ENCODE results near the gene CPZ. TPM values are rescaled to one million over a fixed set of nuclear protein-coding genes. Genes with fewer than 3 reads are reported as not detected.
"Not testable (repeated sequence)": the region's sequence is repeated elsewhere in the genome, so short reads cannot be mapped to it uniquely, and the experiment has no call there.

Gene CPZ
- total and polyA plus RNA-seq, 2 experiments from 2014 or later, result 13.4 to 19.0 TPM

DNA sequence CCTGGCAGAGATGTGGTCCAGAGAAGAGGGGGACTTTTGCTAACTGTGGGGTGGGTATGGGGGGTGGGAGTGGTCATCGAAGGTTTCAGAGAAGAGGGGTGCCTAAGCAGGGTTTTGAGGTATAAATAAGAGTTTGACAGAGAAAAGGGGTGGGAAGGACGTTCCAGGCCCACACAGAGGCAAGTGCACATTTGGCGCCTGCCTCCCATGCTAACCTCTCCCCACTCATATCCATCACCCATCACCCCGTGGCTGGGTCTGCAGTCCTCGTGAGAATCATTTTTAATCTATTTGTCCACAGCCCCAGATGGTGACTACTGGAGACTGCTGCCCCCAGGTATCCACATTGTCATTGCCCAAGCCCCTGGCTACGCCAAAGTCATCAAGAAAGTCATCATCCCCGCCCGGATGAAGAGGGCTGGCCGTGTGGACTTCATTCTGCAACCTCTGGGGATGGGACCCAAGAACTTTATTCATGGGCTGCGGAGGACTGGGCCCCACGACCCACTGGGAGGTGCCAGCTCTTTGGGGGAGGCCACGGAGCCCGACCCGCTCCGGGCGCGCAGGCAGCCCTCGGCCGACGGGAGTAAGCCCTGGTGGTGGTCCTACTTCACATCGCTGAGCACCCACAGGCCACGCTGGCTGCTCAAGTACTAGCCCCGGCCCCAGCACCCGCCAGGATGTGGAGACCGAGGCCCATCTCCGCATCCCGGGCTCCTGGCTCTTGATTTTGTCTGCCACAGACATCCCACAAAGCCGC is 26.6 kb downstream of the CPZ start:
- TF ChIP-seq EZH2phosphoT487 (IDR thresholded peaks at IDR 0.05; ENCODE audit: insufficient read depth, low read depth) (no peak), EZH2 (IDR thresholded peaks at IDR 0.05; ENCODE audit: insufficient read depth, poor library complexity, severe bottlenecking) (no peak)
- Histone ChIP-seq H3K4me3 (no peak overlapping the region), H3K4me1 (ENCODE audit: insufficient read depth) (no peaks in the 10 kb centered on the region), H3K9me2 (ENCODE audit: insufficient read depth) (no peaks in the 10 kb centered on the region), H3K4me2 (ENCODE audit: unreplicated experiment) (no peak overlapping the region), H3F3A (ENCODE audit: insufficient read depth) (no peaks in the 10 kb centered on the region), H4K20me1 (ENCODE audit: insufficient read depth) (no peaks in the 10 kb centered on the region), H3K27me3 (replicated peaks; ENCODE audit: insufficient read depth) (no peaks in the 10 kb centered on the region), H3K36me3 (ENCODE audit: low read depth) (no peaks in the 10 kb centered on the region), H3K9me3 (ENCODE audit: low read depth) (no peaks in the 10 kb centered on the region), H3K79me2 (ENCODE audit: insufficient read depth) (no peaks in the 10 kb centered on the region), H3K27ac (no peak overlapping the region), H3K9ac (no peak overlapping the region), H2AFZ (no peak overlapping the region)
- in situ Hi-C loops (cut with MboI), result loop anchor here (25.0 kb wide), 1 partner anchor 382 kb away; no protein-coding TSS in a partner anchor
- 77% methylated on average over 22 to 28 of the region's 28 CpGs for WGBS, 2 experiments (ENCODE audit: low coverage in 1 of 2, low lambda C conversion rate in 2 of 2, missing lambda C conversion rate in 2 of 2)
- no peak for DNase-seq

DNA sequence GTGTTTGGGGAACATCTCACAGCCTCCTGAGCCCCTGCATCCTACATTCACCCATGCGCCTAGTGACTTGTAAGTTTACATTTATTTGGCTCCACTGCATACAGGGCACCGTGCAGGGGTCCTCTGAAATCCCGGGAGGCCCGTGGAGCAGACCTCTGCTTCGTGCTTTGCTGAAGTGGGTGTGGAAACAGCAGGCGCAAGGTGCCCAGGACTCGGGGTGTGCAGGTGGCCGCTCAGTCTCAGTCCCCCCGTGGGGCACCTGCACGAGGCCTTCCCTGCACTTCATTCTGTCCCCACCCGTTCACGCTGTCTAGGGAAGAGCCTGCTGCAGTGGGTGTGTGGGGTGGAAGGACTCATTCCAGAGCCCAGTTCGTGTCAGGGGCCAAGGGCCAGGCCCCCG is 28.6 kb downstream of the CPZ start:
- H4K20me1 ChIP-seq (ENCODE audit: insufficient read depth); H3K9ac ChIP-seq; H3K9me2 ChIP-seq (ENCODE audit: insufficient read depth); H3K27me3 ChIP-seq (replicated peaks; ENCODE audit: insufficient read depth); H3K9me3 ChIP-seq (ENCODE audit: low read depth); H3K79me2 ChIP-seq (ENCODE audit: insufficient read depth); DNase-seq; H3K4me2 ChIP-seq (ENCODE audit: unreplicated experiment); H3F3A ChIP-seq (ENCODE audit: insufficient read depth); H3K4me3 ChIP-seq; H3K27ac ChIP-seq; H3K36me3 ChIP-seq (ENCODE audit: low read depth); H2AFZ ChIP-seq; H3K4me1 ChIP-seq (ENCODE audit: insufficient read depth): not testable (repeated sequence)
- 56 to 71% methylated on average over 9 to 14 of the region's 14 CpGs for WGBS, 2 experiments (ENCODE audit: low coverage in 1 of 2, low lambda C conversion rate in 2 of 2, missing lambda C conversion rate in 2 of 2)
- in situ Hi-C loops (cut with MboI), result loop anchor here (25.0 kb wide), 1 partner anchor 384 kb away; no protein-coding TSS in a partner anchor

DNA sequence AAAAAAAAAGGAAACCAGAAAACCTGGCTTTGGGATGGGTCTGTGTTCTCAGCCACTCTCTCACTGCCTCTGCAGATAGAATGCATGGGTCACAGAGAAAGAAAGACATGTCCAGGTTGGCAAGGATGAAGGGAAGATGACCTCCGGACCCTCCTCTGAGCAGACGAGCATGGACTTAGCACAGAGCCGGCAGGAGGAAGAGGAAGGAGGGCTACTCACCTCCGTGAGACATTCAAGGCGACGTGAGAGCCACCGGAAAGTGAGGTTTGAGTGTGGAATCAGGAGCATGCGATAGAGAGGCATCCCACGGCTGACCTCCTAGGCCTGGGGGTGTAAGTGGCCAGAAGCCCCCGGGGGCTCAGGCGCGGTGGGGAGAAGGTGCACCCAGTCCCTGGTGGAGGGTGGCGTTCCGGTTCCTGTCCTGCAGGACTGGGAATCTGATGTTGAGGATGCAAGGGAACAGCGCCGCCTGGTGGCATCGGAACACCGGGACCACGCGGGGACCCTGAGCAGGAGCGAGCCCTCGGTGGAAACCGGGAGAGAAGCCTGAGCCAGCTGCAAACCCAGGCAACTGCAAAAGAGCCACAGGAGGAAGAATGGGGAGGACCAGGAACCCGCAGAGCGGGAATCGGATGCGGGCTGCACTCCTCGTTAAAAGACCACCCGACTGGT is 32.2 kb downstream of the CPZ start:
- not testable (repeated sequence) for H3K27me3 ChIP-seq (replicated peaks; ENCODE audit: insufficient read depth); H2AFZ ChIP-seq; H3K9me3 ChIP-seq (ENCODE audit: low read depth); DNase-seq; H3K4me1 ChIP-seq (ENCODE audit: insufficient read depth); H3F3A ChIP-seq (ENCODE audit: insufficient read depth); H3K79me2 ChIP-seq (ENCODE audit: insufficient read depth); H3K9ac ChIP-seq; H3K9me2 ChIP-seq (ENCODE audit: insufficient read depth); H4K20me1 ChIP-seq (ENCODE audit: insufficient read depth); H3K27ac ChIP-seq; H3K4me2 ChIP-seq (ENCODE audit: unreplicated experiment); H3K36me3 ChIP-seq (ENCODE audit: low read depth); H3K4me3 ChIP-seq
- WGBS, 2 experiments (ENCODE audit: low coverage in 1 of 2, low lambda C conversion rate in 2 of 2, missing lambda C conversion rate in 2 of 2), result no CpG with 5 or more reads among the region's 29 CpGs
- in situ Hi-C loops (cut with MboI), result loop anchor here (25.0 kb wide), 1 partner anchor 387 kb away; no protein-coding TSS in a partner anchor

DNA sequence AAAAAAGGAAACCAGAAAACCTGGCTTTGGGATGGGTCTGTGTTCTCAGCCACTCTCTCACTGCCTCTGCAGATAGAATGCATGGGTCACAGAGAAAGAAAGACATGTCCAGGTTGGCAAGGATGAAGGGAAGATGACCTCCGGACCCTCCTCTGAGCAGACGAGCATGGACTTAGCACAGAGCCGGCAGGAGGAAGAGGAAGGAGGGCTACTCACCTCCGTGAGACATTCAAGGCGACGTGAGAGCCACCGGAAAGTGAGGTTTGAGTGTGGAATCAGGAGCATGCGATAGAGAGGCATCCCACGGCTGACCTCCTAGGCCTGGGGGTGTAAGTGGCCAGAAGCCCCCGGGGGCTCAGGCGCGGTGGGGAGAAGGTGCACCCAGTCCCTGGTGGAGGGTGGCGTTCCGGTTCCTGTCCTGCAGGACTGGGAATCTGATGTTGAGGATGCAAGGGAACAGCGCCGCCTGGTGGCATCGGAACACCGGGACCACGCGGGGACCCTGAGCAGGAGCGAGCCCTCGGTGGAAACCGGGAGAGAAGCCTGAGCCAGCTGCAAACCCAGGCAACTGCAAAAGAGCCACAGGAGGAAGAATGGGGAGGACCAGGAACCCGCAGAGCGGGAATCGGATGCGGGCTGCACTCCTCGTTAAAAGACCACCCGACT is 37.8 kb downstream of the CPZ start:
- H3K4me2 ChIP-seq (ENCODE audit: unreplicated experiment); H2AFZ ChIP-seq; H3K36me3 ChIP-seq (ENCODE audit: low read depth); H4K20me1 ChIP-seq (ENCODE audit: insufficient read depth); H3K9me2 ChIP-seq (ENCODE audit: insufficient read depth); H3K79me2 ChIP-seq (ENCODE audit: insufficient read depth); H3K27ac ChIP-seq; H3K9me3 ChIP-seq (ENCODE audit: low read depth); H3F3A ChIP-seq (ENCODE audit: insufficient read depth); H3K27me3 ChIP-seq (replicated peaks; ENCODE audit: insufficient read depth); H3K4me1 ChIP-seq (ENCODE audit: insufficient read depth); H3K9ac ChIP-seq; in situ Hi-C loops (cut with MboI); DNase-seq; H3K4me3 ChIP-seq: not testable (repeated sequence)
- no CpG with 5 or more reads among the region's 29 CpGs for WGBS, 2 experiments (ENCODE audit: low coverage in 1 of 2, low lambda C conversion rate in 2 of 2, missing lambda C conversion rate in 2 of 2)

DNA sequence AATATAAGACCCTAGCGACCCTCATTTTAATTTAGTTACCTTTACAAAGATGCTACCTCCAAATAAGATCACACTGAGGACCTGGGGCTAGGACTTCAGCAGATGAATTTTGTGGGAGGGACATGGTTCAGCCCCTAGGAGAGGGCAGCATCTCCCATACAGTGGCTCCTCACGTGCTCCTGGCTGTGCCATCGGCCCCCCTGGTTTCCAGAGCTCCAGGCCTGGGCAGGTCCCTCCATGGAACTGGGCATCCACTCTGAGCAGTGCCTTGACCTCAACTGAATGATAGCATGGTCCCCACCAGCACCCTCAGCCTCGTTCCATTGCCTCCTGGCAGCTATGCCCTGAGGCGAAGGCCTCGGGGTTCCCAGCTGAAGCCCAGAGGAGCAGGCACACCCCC is 39.3 kb downstream of the CPZ start:
- 41 to 51% methylated on average over 2 to 3 of the region's 6 CpGs for WGBS, 2 experiments (ENCODE audit: low coverage in 1 of 2, low lambda C conversion rate in 2 of 2, missing lambda C conversion rate in 2 of 2)
- in situ Hi-C loops (cut with MboI); H3K36me3 ChIP-seq (ENCODE audit: low read depth); H3K9me2 ChIP-seq (ENCODE audit: insufficient read depth); H3K27ac ChIP-seq; H3K9ac ChIP-seq; H3F3A ChIP-seq (ENCODE audit: insufficient read depth); H3K4me3 ChIP-seq; H3K4me2 ChIP-seq (ENCODE audit: unreplicated experiment); DNase-seq; H3K79me2 ChIP-seq (ENCODE audit: insufficient read depth); H2AFZ ChIP-seq; H3K4me1 ChIP-seq (ENCODE audit: insufficient read depth); H4K20me1 ChIP-seq (ENCODE audit: insufficient read depth); H3K27me3 ChIP-seq (replicated peaks; ENCODE audit: insufficient read depth); H3K9me3 ChIP-seq (ENCODE audit: low read depth): not testable (repeated sequence)

DNA sequence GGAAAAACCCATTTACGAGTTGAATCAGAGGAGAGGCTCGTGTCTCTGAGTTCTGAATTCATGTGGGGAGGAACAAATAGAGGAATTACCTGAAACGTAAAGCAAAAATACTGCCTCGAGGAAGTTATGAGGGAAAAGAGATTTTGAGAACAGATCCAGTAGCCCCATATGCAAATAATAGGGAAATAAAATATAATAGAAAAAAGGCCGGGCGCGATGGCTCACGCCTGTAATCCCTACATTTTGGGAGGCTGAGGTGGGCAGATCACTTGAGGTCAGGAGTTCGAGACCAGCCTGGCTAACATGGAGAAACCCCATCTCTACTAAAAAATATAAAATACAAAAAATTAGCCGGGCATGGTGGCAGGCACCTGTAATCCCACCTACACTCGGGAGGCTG is 42.2 kb downstream of the CPZ start:
- H4K20me1 ChIP-seq (ENCODE audit: insufficient read depth); H3K27ac ChIP-seq; H3F3A ChIP-seq (ENCODE audit: insufficient read depth); H3K36me3 ChIP-seq (ENCODE audit: low read depth); H3K9ac ChIP-seq; H3K4me3 ChIP-seq; H3K79me2 ChIP-seq (ENCODE audit: insufficient read depth); H3K9me3 ChIP-seq (ENCODE audit: low read depth); H2AFZ ChIP-seq; H3K4me1 ChIP-seq (ENCODE audit: insufficient read depth); H3K4me2 ChIP-seq (ENCODE audit: unreplicated experiment); in situ Hi-C loops (cut with MboI); H3K9me2 ChIP-seq (ENCODE audit: insufficient read depth); DNase-seq: not testable (repeated sequence)
- 61 to 65% methylated on average over 7 of the region's 11 CpGs for WGBS, 2 experiments (ENCODE audit: low coverage in 1 of 2, low lambda C conversion rate in 2 of 2, missing lambda C conversion rate in 2 of 2)
- H3K27me3 ChIP-seq (replicated peaks; ENCODE audit: insufficient read depth), result peaks cover 13% of the 10 kb centered on the region; the same call in 1 of the 2 replicates
